GM21576 (cell line): Measurements from ENCODE around the gene MRPL4.

Source experiments
- ATAC-seq: cut with Tn5 transposase; IDR thresholded peaks from one replicate; pipeline ENCODE4 v1.9.1; 2021; ENCODE audit warnings: mild to moderate bottlenecking, moderate library complexity; ENCODE audit not compliant: unreplicated experiment

The MRPL4 gene

DNA sequence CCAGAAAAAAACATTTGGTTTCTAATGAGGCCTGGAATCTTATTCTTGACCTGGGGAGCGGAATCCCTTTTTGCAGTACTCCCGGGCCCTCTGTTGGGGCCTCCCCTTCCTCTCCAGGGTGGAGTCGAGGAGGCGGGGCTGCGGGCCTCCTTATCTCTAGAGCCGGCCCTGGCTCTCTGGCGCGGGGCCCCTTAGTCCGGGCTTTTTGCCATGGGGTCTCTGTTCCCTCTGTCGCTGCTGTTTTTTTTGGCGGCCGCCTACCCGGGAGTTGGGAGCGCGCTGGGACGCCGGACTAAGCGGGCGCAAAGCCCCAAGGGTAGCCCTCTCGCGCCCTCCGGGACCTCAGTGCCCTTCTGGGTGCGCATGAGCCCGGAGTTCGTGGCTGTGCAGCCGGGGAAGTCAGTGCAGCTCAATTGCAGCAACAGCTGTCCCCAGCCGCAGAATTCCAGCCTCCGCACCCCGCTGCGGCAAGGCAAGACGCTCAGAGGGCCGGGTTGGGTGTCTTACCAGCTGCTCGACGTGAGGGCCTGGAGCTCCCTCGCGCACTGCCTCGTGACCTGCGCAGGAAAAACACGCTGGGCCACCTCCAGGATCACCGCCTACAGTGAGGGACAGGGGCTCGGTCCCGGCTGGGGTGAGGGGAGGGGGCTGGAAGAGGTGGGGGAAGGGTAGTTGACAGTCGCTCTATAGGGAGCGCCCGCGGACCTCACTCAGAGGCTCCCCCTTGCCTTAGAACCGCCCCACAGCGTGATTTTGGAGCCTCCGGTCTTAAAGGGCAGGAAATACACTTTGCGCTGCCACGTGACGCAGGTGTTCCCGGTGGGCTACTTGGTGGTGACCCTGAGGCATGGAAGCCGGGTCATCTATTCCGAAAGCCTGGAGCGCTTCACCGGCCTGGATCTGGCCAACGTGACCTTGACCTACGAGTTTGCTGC is 35.1 kb downstream of the MRPL4 start, which contains the start of gene ICAM4:
Gene ICAM4 (plus strand): TSS at position 153 of the 935 bp plus-strand sequence. CDS start 58 bp downstream, at position 211.
- no peak for ATAC-seq

DNA sequence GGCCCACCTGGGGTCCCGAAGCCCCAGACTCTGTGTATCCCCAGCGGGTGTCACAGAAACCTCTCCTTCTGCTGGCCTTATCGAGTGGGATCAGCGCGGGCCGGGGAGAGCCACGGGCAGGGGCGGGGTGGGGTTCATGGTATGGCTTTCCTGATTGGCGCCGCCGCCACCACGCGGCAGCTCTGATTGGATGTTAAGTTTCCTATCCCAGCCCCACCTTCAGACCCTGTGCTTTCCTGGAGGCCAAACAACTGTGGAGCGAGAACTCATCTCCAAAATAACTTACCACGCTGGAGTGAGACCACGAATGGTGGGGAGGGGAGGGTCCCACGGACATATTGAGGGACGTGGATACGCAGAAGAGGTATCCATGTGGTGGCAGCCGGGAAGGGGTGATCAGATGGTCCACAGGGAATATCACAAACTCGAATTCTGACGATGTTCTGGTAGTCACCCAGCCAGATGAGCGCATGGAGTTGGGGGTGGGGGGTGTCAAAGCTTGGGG is 36.7 kb downstream of the MRPL4 start:
- ATAC-seq = no peak

DNA sequence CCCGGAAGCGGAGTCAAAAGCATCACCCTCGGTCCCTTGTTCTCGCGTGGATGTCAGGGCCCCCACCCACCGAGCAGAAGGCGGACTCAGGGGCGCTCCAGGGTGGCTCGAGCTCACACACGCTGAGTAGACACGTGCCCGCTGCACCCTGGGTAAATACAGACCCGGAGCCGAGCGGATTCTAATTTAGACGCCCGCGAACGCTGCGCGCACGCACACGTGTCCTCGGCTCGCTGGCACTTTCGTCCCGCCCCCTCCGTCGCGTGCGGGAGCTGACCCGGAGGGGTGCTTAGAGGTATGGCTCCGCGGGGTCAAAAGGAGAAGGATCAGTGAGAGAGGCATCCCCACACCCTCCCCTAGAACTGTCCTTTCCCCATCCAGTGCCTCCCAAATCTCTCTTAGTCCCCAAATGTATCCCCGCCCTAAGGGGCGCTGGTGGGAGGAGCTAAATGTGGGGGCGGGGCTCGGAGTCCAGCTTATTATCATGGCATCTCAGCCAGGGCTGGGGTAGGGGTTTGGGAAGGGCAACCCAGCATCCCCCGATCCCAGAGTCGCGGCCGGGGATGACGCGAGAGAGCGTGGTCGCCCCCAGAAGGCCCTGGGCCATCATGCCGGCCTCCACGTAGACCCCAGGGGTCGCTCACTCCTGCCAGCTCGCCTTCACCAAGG is 37.3 kb downstream of the MRPL4 start:
- no peak for ATAC-seq

DNA sequence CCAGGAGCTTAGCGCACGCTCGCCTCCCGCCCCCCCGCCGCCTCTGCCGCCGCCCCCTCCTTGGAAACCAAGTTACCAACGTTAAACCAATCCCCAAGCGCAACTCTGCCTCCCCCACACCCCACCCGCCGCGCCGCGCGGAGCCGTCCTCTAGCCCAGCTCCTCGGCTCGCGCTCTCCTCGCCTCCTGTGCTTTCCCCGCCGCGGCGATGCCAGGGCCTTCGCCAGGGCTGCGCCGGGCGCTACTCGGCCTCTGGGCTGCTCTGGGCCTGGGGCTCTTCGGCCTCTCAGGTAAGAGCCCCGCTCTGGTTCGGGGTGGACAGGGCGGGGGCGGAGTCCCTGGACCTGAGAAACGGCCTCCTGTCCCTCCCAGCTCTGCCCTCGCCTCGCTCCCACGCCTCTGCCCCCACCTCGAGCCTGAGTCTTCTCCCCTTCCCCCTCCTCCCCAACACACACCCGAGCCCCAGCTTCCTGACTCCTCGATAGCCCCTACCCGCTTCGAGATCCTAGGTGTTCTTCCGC is 37.9 kb downstream of the MRPL4 start, which contains the start of gene ICAM5:
Gene ICAM5 (plus strand): TSS at position 117 of the 521 bp plus-strand sequence. CDS start 92 bp downstream, at position 209.
- no peak for ATAC-seq

DNA sequence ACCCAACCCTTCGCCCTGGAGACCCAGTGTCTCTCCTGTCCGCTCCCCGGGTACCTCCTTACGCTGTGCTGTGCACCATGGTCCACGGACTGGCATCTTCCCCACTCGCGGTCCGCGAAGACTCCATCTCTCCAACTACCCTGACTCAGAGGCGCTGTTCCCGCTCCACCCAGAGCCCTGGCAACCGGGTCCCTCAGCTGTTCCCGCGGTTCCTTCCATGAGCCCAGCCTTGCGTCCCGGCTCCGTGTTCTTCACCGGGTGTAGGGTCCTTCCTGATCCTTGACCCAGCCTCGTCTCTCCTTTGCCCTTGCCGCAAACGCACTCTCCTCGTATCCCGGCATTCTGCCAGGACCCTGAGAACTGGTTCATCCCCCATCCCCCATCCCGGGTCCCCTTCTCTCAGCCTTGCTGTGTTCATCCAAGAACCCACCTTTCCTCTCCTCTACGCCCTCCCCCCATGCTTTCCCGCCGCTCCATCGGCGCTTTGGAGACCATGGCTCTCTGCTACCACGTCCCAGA is 38.4 kb downstream of the MRPL4 start:
- ATAC-seq = no peak

DNA sequence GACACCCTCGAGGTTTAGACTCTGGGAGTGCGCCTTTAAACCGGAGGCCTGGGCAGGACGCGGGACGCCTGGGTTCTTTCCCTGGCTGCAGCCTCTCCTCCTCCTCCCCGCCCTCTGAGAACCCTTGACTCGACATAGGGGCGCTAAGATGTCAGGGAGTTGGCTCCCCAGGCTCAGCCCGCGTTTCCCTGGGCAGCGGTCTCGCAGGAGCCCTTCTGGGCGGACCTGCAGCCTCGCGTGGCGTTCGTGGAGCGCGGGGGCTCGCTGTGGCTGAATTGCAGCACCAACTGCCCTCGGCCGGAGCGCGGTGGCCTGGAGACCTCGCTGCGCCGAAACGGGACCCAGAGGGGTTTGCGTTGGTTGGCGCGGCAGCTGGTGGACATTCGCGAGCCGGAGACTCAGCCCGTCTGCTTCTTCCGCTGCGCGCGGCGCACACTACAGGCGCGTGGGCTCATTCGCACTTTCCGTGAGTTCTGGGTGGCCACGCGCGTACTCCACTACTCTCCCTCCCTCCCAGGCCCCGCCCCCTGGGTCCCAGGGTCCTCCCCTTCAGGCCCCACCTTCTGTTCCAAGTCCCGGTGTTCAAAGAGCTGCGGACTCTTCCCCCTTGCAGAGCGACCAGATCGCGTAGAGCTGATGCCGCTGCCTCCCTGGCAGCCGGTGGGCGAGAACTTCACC is 39.0 kb downstream of the MRPL4 start:
- ATAC-seq = no peak

DNA sequence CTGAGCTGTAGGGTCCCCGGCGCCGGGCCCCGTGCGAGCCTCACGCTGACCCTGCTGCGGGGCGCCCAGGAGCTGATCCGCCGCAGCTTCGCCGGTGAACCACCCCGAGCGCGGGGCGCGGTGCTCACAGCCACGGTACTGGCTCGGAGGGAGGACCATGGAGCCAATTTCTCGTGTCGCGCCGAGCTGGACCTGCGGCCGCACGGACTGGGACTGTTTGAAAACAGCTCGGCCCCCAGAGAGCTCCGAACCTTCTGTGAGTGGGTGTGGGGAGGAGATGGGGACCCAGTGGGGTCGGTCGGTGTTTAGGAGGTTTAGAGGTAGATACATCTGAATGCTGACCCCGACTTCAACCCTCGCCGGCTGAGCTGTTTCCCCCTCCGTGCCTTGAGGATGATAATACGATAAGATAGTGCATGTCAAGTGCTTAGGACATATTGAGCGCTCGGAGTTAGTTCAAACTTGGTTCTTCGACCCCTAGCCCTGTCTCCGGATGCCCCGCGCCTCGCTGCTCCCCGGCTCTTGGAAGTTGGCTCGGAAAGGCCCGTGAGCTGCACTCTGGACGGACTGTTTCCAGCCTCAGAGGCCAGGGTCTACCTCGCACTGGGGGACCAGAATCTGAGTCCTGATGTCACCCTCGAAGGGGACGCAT is 39.7 kb downstream of the MRPL4 start:
- ATAC-seq = no peak

DNA sequence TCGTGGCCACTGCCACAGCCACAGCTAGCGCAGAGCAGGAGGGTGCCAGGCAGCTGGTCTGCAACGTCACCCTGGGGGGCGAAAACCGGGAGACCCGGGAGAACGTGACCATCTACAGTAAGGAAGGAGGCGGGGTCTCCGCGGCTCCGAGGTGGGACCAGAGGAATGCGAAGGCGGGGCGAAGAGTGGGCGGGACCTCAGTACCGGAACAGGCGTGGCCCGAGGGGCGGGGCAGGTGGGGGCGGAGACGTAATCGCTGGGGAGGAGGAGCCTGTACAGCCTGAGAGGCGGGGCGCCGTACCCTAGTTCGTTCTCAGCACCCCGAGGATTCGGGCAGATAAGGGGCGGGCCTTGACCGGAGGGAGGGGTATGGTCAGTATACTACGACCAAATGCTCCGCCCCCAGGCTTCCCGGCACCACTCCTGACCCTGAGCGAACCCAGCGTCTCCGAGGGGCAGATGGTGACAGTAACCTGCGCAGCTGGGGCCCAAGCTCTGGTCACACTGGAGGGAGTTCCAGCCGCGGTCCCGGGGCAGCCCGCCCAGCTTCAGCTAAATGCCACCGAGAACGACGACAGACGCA is 40.3 kb downstream of the MRPL4 start:
- peak; percentile 37 for ATAC-seq

DNA sequence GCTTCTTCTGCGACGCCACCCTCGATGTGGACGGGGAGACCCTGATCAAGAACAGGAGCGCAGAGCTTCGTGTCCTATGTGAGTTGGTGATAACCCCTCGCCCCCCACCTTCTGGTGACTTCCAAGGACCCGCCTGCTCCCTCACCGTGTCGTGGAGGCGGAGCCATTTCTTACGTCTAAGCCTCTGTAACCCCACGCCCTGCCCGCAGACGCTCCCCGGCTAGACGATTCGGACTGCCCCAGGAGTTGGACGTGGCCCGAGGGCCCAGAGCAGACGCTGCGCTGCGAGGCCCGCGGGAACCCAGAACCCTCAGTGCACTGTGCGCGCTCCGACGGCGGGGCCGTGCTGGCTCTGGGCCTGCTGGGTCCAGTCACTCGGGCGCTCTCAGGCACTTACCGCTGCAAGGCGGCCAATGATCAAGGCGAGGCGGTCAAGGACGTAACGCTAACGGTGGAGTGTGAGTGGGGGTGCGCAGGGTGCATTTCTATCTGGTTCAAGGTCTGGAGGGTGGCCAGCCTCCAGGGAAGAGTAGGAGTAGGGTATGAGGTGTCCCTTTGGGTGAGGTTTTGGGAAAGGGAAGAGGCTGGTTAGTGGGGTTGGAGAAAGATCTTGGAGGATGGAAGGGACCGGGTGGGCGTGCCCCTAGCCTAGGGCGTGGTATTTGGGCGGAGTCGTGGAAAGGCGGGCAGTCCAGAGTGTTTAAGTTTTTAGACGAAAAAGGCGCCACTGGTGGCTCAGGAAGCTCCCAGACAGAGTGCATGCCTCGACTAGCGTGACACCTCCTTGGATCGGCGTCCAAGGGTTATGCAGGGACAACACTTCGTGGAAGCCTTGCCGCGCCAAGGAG is 41.0 kb downstream of the MRPL4 start:
- no peak for ATAC-seq

DNA sequence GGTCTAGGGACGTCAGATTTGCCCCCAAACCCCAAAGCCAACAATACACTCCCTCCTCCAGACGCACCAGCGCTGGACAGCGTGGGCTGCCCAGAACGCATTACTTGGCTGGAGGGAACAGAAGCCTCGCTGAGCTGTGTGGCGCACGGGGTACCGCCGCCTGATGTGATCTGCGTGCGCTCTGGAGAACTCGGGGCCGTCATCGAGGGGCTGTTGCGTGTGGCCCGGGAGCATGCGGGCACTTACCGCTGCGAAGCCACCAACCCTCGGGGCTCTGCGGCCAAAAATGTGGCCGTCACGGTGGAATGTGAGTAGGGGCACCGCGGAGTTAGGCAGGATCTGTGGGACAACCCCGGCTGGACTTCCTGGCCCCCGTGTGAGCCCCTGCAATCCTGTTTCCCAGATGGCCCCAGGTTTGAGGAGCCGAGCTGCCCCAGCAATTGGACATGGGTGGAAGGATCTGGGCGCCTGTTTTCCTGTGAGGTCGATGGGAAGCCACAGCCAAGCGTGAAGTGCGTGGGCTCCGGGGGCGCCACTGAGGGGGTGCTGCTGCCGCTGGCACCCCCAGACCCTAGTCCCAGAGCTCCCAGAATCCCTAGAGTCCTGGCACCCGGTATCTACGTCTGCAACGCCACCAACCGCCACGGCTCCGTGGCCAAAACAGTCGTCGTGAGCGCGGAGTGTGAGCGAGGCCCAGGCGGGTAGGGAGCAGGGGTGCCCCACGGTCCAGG is 41.8 kb downstream of the MRPL4 start:
- no peak for ATAC-seq

DNA sequence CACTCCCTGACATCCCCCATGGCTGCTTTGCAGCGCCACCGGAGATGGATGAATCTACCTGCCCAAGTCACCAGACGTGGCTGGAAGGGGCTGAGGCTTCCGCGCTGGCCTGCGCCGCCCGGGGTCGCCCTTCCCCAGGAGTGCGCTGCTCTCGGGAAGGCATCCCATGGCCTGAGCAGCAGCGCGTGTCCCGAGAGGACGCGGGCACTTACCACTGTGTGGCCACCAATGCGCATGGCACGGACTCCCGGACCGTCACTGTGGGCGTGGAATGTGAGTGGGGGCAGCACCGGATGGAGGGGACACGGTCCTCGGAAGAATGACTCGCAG is 42.3 kb downstream of the MRPL4 start:
- no peak for ATAC-seq

DNA sequence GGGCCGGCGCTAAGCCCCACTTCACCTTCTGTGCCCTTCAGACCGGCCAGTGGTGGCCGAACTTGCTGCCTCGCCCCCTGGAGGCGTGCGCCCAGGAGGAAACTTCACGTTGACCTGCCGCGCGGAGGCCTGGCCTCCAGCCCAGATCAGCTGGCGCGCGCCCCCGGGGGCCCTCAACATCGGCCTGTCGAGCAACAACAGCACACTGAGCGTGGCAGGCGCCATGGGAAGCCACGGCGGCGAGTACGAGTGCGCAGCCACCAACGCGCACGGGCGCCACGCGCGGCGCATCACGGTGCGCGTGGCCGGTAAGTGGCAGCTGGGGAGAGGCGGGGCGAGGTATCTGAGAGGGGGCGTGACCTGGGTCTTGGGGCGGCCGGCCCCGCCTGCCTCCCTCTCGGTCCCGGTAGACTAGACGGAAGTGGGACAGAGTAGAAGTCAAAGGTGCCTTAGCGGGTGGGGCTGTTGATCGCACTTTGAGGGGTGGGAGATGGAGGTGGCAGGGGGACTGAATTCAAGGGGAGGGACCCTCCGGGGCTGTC is 43.4 kb downstream of the MRPL4 start:
- ATAC-seq = no peak

DNA sequence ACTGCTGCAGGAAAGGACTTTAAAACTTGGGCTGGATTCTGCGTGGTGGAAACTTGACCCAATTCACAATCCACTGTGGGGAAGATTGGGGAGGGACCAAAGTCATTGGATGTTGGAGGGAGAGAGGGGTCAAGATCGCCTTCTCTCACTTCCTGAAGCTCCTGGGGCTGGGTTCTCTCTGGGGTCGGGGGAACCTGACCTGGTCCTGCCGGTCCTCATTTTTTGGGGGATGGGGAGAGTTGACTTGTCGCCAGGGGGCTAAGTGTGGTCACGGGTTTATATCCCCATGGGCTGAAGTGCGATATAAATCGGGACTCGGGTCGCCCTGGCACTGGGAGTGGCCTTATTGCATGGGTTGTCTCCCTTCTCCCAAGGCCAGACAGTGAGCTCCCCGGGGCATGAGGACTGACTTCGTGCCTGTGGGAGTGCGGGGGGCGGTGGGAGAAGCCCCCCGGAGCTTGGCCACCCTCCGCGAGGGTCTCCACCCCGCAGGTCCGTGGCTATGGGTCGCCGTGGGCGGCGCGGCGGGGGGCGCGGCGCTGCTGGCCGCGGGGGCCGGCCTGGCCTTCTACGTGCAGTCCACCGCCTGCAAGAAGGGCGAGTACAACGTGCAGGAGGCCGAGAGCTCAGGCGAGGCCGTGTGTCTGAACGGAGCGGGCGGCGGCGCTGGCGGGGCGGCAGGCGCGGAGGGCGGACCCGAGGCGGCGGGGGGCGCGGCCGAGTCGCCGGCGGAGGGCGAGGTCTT is 44.0 kb downstream of the MRPL4 start:
- ATAC-seq = no peak

DNA sequence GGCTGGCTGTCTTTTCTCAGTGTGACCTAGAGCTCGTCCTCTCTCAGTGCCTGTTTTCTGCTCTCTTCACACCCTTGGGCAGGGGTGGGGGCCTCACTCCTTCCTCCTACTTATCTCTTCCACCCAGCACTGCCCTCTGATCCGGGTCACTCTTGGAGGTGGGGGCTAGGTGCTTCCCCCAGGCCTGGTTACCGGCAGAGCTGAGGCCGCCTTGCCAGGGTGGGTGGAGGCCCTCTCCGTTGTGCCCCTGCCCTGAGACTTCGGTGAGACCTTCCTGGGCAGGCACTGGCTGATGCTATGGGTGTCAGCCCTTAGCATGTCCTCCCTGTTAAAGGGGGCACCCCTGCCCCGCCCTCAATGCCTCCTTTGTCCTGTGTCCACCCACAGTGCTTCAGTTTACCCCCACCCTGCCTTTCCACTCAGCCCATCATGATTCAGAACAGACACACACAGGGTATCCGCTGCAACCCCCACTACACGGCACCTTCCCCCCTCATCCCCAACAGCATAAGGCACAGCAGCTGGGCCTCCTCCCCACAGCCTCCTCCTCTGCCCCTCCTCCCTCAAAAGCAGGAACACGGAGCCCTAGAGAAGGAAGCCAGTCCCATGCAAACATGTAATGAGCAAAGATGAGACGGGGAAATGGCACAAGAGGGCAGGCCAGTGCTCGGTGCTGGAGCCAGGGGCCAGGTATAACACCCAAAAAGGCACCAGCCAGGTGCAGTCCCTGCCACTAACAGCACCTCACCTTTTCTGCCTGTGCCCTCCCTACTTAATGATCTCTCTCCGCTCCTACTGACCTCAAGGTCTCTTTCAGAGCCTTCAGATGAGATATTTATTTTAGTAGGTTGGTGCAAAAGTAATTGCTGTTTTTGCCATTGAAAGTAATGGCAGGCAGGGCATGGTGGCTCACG is 47.8 kb downstream of the MRPL4 start:
- no peak for ATAC-seq

DNA sequence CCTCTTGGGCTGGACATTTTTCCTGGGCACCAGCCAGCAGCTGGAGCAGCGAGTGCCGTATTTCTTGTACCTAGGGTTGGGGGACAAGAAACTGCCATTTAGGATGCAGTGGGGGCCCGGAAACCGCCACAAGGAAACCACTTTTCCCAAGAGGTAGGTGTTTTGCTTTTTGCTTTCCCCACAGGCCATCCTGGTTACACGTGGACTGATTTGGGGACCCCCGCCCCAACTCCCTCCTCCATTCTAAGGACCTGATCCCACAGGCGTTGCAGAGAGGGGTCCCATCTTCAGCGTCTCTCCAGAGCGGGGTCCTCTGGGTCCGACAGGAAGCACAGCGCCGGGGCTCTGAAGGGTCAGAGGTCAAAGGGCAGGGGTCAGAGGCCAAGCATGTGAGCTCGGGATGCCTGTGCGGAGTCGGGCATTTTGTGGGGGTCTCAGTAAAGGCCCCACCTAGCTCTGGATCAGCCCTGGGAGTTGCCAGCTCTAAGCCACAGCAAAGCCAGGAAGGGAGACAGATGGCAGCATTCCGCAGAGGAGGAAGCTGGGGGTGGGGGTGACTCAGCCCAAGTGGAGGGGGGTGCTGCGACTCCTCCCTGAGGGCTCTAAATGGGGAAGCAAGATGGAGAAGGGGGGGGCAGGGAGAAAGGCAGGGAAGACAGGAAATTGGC is 53.3 kb downstream of the MRPL4 start:
- ATAC-seq = no peak

DNA sequence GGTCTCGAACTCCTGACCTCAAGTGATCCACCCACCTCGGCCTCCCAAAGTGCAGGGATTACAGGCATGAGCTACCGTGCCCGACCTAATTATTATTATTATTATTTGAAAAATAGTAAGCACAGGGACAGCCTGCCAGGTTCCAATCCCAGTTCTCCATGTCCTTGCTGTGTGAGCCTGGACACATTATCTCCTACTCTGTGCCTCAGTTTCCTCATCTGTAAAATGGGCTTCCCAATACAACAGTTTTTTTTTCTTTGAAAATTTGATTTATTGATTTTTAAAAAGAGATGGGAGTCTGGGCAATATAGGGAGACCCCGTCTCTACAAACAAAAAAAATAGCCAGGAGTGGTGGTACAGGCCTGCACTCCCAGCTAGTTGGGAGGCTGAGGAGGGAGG is 54.3 kb downstream of the MRPL4 start:
- no peak for ATAC-seq
